GM12874 (cell line): Measurements from ENCODE around the gene LAMTOR4.

ENCODE experiments used
- TF ChIP-seq, protein P1 (sequence below): IDR thresholded peaks from 2 replicates; pipeline ENCODE4 v1.5.1; 2011; ENCODE audit warnings: low read depth, mild to moderate bottlenecking, control low read depth, low read length, moderate library complexity; ENCODE audit not compliant: insufficient read depth

LAMTOR4 gene

DNA sequence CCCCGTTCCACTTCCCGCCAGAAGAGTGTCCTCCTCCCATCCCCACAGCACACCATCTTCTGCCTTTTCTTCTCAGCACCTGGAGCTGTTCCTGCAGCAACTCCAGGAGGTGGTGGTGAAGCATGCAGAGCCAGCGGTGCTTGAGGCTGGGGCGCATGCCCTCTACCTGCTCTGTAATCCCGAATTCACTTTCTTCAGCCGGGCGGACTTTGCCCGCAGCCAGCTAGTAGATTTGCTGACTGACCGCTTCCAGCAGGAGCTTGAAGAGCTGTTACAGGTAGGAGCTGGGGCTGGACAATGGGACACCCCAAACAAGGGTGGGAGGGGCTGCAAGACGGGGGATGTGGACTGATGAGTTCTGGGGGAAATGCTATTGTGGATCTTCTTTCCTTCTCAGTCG lies 52.0 kb downstream of the LAMTOR4 start:
- TF ChIP-seq, protein P1, sequence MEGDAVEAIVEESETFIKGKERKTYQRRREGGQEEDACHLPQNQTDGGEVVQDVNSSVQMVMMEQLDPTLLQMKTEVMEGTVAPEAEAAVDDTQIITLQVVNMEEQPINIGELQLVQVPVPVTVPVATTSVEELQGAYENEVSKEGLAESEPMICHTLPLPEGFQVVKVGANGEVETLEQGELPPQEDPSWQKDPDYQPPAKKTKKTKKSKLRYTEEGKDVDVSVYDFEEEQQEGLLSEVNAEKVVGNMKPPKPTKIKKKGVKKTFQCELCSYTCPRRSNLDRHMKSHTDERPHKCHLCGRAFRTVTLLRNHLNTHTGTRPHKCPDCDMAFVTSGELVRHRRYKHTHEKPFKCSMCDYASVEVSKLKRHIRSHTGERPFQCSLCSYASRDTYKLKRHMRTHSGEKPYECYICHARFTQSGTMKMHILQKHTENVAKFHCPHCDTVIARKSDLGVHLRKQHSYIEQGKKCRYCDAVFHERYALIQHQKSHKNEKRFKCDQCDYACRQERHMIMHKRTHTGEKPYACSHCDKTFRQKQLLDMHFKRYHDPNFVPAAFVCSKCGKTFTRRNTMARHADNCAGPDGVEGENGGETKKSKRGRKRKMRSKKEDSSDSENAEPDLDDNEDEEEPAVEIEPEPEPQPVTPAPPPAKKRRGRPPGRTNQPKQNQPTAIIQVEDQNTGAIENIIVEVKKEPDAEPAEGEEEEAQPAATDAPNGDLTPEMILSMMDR: no peak
